ENCODE results near the gene NMT2.

GRCh38 chr10:15144788-15145187 lies 23.7 kb downstream of the NMT2 start:
- TF ChIP-seq CTCF (conservative IDR thresholded peaks at IDR 0.05 in 1 of 2, IDR thresholded peaks at IDR 0.05 in 1 of 2; ENCODE audit: low read depth in 1 of 2, low read length in 2 of 2) (no peak), EZH2 (IDR thresholded peaks at IDR 0.05; ENCODE audit: low read length, missing control alignments) (no peak)

Data from fibroblast of lung (primary cell).